EL (cell line): ENCODE results near the gene IQCC.

Experiments used
- DNase-seq: peaks from one replicate; pipeline ENCODE4 v3.0.0-alpha.2; 2016

Gene IQCC

GRCh38 chr1:32224285-32224684, 18.8 kb downstream of the IQCC start:
- DNase-seq, result no peak

- no peak for DNase-seq
These were observed 23.3 kb downstream of the IQCC start for GRCh38 chr1:32228771-32229170.

DNA sequence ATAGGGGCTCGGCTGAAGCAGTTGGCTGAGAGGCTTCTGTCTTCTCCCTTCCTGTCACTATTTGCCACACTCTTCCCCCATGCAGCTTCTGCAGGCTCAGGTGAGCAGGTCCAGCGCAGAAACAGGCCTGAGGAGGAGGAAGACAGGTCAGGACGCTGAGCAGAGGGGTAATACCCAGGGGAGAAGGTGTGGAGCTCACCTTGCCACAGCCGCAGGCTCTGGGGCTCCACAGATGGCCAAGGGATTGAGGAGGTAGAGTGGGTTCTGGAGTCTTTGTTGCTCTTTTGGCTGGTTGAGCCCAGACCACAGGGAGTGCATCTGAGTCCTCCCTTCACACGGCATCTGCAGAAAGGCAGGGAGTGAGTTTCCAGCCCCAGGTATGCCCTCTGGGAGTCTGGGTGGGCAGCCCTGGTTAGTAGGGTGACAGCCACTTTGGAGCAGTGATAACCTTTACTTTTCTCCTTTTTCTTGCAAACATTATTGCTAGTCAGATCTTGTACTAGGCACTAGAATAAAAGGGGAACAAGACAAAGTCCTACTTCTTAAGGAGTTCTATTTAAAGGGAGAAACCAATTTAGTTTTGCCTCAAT, 26.5 kb downstream of the IQCC start:
- no peak for DNase-seq

DNA sequence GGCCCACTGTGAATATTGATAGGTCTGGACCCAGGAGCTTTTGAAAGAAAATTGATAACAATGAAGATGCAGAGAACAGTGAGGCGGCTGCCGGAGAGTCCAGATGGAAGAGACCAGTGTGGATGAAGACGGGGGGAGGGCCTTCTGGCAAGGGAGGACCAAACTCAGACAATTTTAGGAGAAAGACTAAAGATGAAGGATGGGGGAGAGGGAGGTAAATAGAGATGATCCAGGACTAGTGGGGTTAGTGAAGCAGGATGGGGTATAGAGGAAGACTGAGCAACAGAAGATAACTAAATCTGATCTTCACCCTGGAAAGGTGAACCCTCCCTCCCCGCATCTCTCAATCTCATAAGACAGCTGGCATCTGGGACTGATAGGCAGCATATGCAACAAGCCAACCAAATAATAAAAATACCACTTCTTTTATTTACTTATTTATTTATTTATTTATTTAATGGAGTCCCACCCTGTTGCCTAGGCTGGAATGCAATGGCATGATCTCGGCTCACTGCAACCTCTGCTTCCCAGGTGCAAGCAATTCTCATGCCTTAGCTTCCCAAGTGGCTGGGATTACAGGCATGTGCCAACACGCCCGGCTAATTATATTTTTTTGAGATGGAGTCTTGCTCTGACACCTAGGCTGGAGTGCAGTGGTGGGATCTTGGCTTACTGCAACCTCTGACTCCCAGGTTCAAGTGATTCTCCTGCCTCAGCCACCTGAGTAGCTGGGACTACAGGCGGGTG, 27.3 kb downstream of the IQCC start:
- no peak for DNase-seq

DNA sequence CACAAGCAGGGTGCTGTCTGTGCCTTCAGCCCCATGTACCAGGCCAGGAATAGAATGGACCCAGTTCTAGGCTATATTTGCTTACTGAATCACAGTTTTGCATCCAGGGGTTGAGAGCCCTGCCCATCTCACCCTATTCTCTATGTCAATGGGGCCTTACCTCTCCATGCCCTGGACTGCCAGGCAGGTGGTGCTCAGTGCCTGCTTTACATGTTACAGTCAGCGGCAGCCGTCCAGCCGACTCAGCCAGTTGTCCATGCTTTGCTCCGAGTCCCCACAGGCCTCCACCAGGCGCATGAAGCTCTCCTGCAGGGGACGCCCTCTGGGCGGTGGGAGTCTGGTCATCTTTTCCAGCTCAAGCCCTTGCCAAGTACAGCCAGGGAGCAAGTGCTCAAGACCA, 29.3 kb downstream of the IQCC start:
- no peak for DNase-seq

DNA sequence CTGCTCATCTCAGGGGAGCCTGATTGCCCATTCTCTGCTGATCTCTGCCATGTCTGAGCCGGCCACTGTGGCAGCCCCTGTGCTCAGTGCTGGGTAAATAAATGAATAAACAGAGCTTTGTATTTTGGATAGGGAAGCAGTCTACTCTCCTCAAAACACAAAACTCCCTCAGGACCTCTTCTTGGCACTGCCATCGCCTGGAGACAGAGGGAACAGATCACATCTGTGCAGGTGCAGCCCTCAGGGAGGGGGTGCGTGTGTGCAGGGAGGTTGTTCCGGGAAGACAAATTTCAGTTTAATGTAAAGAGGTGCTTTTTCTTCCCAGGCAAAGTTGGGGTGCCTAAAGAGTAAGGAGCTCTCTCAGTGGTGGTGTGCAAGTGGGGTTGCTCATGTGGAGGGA, 33.9 kb downstream of the IQCC start:
- DNase-seq, result no peak

DNA sequence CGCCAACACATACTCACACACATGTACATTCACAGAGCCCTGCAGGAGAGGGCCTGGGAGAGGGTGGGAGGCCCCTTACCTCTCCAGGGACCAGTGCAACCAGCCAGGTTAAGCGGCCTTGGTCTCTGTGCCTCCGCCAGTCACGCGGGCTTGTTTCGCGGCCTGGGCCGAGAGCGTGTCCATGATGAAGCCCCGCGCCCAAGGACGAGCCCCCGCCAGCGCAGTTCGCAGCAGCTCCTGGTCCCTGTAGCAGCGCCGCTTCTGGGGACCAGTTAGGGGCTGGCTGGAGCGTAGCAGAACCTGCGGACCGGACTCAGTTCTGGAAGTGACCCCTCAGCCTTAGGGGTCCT, 34.3 kb downstream of the IQCC start:
- DNase-seq, result no peak

DNA sequence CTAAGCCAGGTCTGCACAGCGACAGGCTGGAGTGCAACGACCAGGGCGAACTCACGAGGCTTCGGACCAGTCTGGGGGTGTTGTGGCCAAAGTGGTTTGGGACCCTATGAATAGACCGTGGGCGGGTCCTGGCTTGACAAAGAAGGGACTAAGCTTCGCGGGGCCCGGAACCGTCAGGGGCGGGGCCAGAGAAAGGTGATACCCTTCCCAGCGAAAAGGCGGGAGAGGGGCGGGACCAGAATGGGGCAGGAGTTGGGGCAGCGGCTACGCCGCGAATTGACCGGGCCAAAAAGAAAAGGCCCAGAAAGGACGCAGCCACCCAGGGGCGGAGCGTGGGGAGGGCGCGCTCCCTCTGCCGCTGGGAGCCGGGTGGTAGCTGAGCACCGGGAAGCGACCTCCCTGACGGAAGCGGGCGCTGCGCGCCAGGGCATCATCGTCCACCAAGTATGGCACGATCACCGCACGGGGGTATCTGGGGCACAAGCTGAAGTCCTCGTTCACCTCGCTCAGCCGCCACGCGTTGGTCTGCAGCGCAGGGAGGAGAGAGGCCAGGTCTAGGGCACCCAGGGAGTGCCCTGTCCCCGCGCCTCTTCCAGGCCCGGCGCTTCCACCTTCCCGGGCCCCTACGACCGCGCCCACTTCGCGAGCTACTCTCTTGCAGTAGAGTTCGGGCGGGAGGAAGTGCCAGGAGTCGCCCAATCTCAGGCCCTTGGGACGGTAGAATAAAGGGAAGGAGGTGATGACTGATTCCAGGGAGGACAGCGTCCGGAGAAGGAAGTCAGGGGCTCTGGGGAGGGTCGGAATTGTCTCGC, 34.9 kb downstream of the IQCC start:
- peak; percentile 78 for DNase-seq

GRCh38 chr1:32241001-32241763, 35.7 kb downstream of the IQCC start:
- DNase-seq, result peak; percentile 64

DNA sequence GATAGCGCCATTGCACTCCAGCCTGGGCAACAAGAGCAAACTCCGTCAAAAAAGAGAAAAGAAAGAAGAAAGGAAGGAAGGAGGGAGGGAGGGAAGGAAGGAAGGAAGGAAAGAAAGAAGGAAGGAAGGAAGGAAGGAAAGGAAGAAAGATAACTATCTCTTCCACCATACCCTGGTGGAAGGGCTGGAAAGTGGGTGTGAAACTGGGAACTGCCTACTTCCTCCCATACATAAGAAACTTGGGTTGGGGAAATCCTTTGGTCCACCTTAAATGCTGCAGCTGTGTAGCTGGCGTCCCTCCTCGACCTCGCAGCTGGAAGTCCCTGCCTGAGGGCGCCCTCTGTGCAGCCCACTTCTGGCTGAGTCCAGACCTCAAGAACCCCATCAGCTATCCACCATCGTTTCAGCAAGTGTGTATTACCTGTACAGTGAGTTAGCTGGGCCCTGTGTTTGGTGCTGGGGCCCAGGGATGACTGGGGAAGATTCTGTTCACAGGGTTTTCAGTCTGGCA, 36.9 kb downstream of the IQCC start:
- peak; percentile 40 for DNase-seq

- DNase-seq, result peak; percentile 89
These were observed 41.4 kb downstream of the IQCC start, which contains the start of gene FAM167B for GRCh38 chr1:32246888-32247273. Gene FAM167B (plus strand): TSS chr1:32247222. CDS start chr1:32247422, 200 bp downstream.

DNA sequence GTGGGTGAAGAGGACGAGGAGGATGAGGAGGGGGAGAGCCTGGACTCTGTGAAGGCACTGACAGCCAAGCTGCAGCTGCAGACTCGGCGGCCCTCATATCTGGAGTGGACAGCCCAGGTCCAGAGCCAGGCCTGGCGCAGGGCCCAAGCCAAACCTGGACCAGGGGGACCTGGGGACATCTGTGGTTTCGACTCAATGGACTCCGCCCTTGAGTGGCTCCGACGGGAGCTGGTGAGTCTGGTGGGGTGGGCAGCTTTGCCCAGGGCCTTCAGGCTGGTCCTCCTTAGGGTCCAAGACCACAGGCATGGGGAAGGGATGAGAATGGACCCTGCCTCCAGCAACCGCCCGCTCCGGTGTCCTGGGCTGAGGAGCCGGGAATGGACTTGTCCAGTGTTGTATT, 42.0 kb downstream of the IQCC start:
- no peak for DNase-seq

DNA sequence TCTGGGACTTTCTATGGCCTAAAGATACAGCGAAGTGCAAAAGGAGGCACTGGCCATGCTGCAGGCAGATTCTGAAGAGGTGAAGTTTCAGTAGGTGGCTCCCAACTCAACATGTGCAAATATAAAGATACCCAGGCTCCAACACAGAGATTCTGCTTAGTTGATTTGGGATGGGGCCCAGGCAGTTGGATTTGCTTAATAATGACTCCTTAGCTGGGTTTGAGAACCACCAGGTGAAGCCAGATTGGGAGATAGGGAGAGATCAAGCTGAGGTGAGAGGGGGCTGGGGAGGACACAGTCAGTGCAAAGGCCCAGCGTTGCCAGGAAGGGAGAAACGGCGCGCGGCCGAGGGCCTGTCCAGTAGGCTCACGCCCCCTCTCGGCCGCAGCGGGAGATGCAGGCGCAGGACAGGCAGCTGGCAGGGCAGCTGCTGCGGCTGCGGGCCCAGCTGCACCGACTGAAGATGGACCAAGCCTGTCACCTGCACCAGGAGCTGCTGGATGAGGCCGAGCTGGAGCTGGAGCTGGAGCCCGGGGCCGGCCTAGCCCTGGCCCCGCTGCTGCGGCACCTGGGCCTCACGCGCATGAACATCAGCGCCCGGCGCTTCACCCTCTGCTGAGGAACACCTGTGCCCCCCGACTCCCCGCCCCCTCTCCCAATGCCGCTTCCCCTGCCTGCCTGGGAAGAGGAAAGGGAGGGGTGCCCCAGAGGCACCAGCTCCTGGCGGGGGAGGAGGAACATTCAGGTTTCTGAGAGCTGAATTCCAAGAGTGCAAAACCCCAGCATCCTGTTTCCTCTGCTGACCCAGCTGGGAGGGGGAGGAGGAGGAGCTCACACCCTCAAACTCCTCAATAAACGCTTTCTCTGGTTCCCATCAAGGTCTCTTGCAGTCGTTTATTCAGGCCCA, 42.8 kb downstream of the IQCC start:
- DNase-seq, result peak; percentile 65

- no peak for DNase-seq
These were observed 44.5 kb downstream of the IQCC start for GRCh38 chr1:32249831-32250525.

GRCh38 chr1:32250893-32251716, 45.6 kb downstream of the IQCC start, which contains the start of gene LCK:
Gene LCK (plus strand): TSS chr1:32251265. CDS start chr1:32274330, 23,065 bp downstream.
- DNase-seq, result no peak

DNA sequence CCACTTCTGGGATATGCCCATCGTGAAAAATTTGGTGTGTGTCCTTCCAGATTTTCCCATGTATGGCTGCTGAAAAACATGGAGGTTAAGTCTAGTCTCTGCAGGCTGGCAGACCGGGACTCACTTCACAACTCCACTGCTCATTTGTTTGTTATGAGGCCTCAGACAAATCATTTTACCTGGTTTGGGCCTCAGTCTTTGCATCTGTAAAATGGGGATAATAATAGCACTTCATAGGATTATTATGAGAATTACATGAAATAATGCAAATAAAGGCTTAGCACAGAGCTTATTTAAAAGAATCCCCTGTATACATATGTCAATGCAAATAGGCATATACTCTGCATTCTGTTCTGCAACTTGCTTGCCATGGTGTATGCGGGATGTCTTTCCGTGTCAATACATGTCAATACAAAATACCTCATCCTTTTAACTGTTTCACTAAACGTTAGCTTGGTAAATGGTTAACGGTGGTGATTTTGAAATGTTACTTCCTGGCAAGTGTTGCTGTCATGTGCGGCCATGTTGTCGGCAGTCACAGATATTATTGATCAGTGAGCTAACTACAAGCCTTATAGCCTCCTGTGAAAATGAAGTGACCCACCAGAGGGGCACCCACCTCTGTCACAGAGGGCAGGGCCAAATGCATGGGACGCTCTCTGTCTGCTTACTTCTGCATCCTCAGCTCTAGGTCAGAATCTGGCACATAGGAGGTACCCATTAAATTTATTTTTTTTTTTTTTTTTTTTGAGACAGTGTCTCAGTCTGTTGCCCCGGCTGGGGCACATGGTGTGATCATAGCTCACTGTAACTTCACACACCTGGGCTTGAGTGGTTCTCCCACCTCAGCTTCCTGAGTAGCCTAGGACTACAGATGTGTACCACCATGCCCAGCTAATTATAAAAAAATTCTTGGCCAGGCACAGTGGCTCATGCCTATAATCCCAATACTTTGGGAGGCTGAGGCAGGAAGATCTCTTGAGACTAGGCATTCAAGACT, 49.9 kb downstream of the IQCC start:
- no peak for DNase-seq

- DNase-seq, result no peak
These were observed 51.2 kb downstream of the IQCC start for GRCh38 chr1:32256473-32257226.

GRCh38 chr1:32257227-32257508, 51.7 kb downstream of the IQCC start:
- DNase-seq, result no peak
